K562 treated with DMSO at 1 percent for 4 hours (cell line): ENCODE data around the gene WDR55. TPM values are rescaled to one million over a fixed set of nuclear protein-coding genes. Genes with fewer than 3 reads are reported as not detected.

Source experiments
- total RNA-seq: library from RNA; unstranded; fragments of 300-600 nt; gene quantifications from 2 replicates; pipeline ENCODE4 v1.2.3, GENCODE V29; 2022; ENCODE audit not compliant: insufficient read depth

Gene WDR55, protein sequence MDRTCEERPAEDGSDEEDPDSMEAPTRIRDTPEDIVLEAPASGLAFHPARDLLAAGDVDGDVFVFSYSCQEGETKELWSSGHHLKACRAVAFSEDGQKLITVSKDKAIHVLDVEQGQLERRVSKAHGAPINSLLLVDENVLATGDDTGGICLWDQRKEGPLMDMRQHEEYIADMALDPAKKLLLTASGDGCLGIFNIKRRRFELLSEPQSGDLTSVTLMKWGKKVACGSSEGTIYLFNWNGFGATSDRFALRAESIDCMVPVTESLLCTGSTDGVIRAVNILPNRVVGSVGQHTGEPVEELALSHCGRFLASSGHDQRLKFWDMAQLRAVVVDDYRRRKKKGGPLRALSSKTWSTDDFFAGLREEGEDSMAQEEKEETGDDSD
- total RNA-seq, result 43.1 and 46.0 TPM in 2 replicates

GRCh38 chr5:140664359-140665119 is at the start of gene WDR55:
TSS of gene WDR55 (plus strand) at chr5:140664904. CDS start at chr5:140664913, 9 bp downstream.

GRCh38 chr5:140633021-140633471 is 31.7 kb upstream of the WDR55 start, which contains the start of gene CD14:
TSS of gene CD14 (minus strand) at chr5:140633175. CDS start at chr5:140633071, 104 bp downstream.

DNA sequence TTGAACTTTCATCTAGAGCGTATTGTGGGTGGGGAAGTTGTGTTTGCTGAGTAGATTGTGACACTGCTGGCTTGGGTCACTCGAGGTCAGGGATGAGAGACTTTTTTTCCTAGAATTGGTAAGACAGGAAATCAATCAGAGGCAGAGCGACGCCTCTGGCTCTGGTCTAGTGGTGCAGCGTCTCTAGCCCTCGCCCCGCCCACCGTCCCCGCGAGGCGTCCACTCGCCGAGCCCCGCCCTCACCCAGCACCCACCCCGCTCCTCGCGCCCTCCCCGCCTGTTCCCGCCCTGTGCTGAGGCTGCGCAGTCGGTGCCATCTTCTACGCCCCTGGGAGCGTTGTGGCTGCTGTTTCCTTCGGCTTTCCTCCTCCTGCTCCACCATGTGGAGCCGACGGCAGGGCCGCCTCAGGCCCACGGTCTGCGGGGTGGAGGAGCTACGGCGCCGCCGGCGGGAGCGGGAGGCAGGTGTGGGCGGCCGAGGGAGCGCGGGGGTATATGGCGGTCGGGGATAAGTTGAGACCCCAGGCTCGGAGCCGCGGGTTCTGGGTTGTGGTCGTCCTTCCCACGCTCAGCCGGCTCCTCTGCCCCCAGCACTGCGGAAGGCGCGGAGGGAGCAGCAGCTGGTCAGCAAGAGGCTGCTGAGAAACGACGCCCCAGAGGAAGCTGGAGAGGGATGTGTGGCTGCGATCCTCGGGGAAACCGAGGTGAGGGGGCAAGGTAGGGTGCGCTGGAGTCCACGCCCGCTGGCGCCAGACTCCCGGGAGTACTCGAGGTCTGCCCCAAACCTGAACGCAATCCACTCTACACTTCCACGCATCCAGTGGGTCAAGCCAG is 25.3 kb upstream of the WDR55 start, which contains the start of gene TMCO6:
TSS of gene TMCO6 (plus strand) at position 304 of the 834 bp plus-strand sequence. CDS start at position 381, 77 bp downstream.

DNA sequence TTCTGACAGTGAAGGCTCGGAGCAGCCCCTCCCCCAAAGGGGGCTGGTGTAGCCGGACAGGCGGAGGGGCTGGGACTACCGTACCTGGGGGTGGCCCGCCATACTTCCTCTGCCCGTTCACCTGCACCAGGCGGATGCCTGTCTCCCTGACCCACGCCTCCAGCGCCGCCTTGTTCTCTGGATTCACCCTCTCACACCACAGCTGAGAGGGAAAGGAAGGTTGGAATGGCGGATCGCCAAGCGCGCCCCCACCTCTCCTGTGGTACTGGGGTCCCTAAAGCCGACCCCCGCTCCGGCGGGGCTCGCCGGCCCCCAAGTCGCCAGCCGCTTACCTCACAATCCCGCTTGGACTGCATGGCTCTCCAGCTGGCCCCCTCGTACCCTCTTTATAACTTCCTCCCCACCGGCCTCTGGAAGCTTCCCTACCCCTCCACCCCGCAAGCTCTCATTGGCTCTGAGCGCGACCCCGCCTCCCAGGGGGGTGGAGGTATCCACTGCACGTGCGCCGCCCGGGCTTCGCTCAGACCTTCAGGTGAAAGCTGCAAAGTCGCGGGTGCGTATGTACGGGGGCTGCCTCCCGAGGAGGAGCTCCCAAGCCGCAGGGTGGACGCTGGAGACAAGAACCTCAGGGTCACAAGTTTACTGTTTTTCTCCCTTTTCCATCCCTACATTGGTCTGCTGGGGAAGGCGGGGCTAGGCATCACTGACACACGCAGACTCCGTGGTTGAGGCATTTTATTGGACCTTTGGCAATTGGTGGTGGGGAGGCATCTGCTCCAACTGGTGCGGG is 8.7 kb downstream of the WDR55 start, which contains the start of gene DND1:
TSS of gene DND1 (minus strand) at position 390 of the 790 bp plus-strand sequence. CDS start at position 356, 34 bp downstream.

DNA sequence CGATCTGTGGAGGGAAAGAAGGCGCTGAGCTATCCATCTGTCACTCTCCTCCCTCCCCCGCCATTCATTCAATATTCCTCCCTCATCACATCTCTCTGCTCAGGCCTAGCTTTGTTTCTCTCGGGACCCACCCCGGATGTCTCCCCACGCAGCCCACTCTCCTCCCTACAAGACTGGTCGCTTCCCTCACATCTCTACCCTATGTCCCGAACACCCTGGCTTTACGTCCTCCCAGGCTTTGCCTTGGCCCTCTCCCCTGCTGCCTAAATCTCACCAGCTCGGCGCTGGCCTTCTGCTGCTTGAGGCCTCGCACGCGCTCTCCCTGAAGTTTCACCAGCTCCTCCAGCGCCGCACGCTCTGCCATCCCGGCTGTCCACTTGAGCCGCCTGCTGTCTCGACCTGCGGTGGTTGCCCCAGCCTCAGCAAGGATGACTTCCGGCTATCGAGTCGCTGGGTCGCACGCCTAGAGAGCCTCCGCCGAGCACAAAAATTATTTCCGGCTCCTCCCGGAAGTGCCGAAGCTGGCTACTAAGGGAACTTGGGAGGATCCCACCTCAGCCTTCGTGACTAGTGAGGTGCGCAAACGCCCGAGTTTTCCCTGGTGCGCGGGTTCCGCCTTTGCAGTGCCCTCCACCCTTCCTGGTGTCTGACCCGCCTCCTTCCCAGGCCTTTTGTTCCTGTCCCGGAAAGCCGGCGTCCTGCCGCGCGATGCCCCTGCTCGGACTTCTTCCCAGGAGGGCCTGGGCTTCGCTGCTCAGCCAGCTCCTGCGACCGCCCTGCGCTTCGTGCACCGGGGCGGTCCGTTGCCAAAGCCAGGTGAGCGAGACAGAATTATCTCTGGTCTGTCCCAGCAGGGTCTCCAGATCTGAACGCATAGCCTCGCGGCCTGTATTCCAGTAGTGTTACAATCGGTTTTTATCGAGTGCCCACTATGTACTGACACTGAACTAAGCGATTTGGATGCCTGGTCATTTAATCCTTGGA is 26.5 kb downstream of the WDR55 start, which contains the start of the genes HARS1 and HARS2:
TSS of gene HARS1 (minus strand) at position 430 of the 984 bp plus-strand sequence. CDS start at position 364, 66 bp downstream.
TSS of gene HARS2 (plus strand) at position 515 of the 984 bp plus-strand sequence. CDS start at position 709, 194 bp downstream.

GRCh38 chr5:140700177-140701144 is 35.8 kb downstream of the WDR55 start, which contains the start of gene ZMAT2:
TSS of gene ZMAT2 (plus strand) at chr5:140700447. CDS start at chr5:140700461, 14 bp downstream.

Other genes with a start within 250 kb of the WDR55 start
- gene EIF4EBP3, start 117.2 kb upstream of the WDR55 start, total RNA-seq, result 5.1 and 5.3 TPM in 2 replicates
- 24.8 and 27.5 TPM in 2 replicates for gene SRA1, start 107.4 kb upstream of the WDR55 start, total RNA-seq
- gene APBB3, start 100.3 kb upstream of the WDR55 start, total RNA-seq, result 8.4 and 9.2 TPM in 2 replicates
- gene SLC35A4, start 100.1 kb upstream of the WDR55 start, total RNA-seq, result 110 and 118 TPM in 2 replicates
- 4.9 TPM in 1 of 2 replicates, not detected in the other for gene CD14, start 31.7 kb upstream of the WDR55 start, total RNA-seq
- 10.4 and 10.7 TPM in 2 replicates for gene TMCO6, start 25.5 kb upstream of the WDR55 start, total RNA-seq
- gene NDUFA2, start 17.3 kb upstream of the WDR55 start, total RNA-seq, result 172 and 175 TPM in 2 replicates
- gene IK, start 17.1 kb upstream of the WDR55 start, total RNA-seq, result 149 and 176 TPM in 2 replicates
- 3.3 and 7.0 TPM in 2 replicates for gene DND1, start 8.7 kb downstream of the WDR55 start, total RNA-seq
- gene HARS1, start 26.5 kb downstream of the WDR55 start, total RNA-seq, result 43.5 and 55.6 TPM in 2 replicates
- gene HARS2, start 26.6 kb downstream of the WDR55 start, total RNA-seq, result 10.2 and 15.1 TPM in 2 replicates
- gene ZMAT2, start 35.5 kb downstream of the WDR55 start, total RNA-seq, result 34.6 and 43.0 TPM in 2 replicates
- not detected in 2 replicates for gene PCDHA1, start 121.2 kb downstream of the WDR55 start, total RNA-seq
- gene PCDHA2, start 129.9 kb downstream of the WDR55 start, total RNA-seq, result not detected in 2 replicates
- not detected in 2 replicates for gene PCDHA3, start 136.2 kb downstream of the WDR55 start, total RNA-seq
- gene PCDHA4, start 142.2 kb downstream of the WDR55 start, total RNA-seq, result not detected in 2 replicates
- not detected in 2 replicates for gene PCDHA5, start 156.7 kb downstream of the WDR55 start, total RNA-seq
- not detected in 2 replicates for gene PCDHA6, start 163.1 kb downstream of the WDR55 start, total RNA-seq
- gene PCDHA7, start 169.4 kb downstream of the WDR55 start, total RNA-seq, result not detected in 2 replicates
- gene PCDHA8, start 176.3 kb downstream of the WDR55 start, total RNA-seq, result not detected in 2 replicates
- gene PCDHA9, start 183.5 kb downstream of the WDR55 start, total RNA-seq, result not detected in 2 replicates
- gene PCDHA10, start 191.0 kb downstream of the WDR55 start, total RNA-seq, result not detected in 2 replicates
- gene PCDHA11, start 204.1 kb downstream of the WDR55 start, total RNA-seq, result not detected in 2 replicates
- not detected in 2 replicates for gene PCDHA12, start 210.4 kb downstream of the WDR55 start, total RNA-seq
- not detected in 2 replicates for gene PCDHA13, start 217.2 kb downstream of the WDR55 start, total RNA-seq